Measurements from ENCODE around the gene PCYT2.
A peak's percentile ranks its signal among the peaks of the same experiment; 100 is the strongest.

The PCYT2 gene

DNA sequence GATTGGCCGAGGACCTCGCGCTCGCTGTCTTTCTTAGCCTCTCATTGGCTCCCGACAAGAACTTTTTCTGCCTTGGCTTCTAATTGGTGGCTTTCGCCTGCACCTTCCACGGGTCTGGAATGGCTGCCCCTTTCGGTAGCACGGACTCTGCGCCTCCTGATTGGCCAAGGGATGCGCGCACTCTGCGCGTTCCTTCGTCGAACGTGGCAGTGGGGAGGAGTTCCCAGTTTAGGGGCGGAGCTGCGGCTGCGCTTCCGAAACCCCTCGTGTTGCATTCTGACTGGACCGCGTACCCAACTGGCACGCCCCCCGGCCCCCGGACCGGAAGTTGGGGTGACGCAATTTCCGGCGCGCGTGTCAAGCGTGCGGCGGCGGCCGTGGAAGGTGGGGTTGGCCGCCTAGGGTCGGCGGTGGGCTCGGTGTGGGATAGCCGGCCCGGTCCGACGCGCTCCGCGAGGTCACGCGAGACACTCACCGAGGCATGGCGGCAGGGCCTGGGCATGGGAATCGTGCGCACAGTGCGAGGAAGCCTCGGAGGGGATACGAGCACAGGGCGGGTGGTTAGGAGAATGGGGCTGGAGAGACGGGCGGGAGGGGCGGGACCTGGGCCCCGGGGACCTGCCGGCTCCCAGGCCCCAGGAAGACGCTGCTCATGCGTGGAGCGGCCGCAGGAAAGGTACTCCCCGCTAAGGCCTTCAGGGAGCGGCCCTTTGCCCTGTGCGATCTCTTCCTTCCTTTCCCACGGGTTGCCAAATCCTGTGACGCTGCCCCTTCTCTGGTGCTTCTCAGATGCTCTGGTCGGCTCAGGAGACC lies 50.2 kb downstream of the PCYT2 start:
- peak; percentile 90 for ATAC-seq
- TF ChIP-seq ZC3H10 (CRISPR knock-in tag; IDR thresholded peaks at IDR 0.05) (peak; percentile 94; the same call in 1 of the 2 replicates), ZNF70 (CRISPR knock-in tag; IDR thresholded peaks at IDR 0.05) (peak; percentile 99), TOX (CRISPR knock-in tag; IDR thresholded peaks at IDR 0.05; ENCODE audit: borderline replicate concordance) (peak; percentile 95), ESRRG (CRISPR knock-in tag; IDR thresholded peaks at IDR 0.05) (peak; percentile 98), ZFP30 (CRISPR knock-in tag; IDR thresholded peaks at IDR 0.05) (peak; percentile 93), ZFP3 (CRISPR knock-in tag; IDR thresholded peaks at IDR 0.05) (peak; percentile 96), RARB (CRISPR knock-in tag; IDR thresholded peaks at IDR 0.05) (peak; percentile 98), TSHZ2 (CRISPR knock-in tag; IDR thresholded peaks at IDR 0.05) (peak; percentile 100), PATZ1 (CRISPR knock-in tag; IDR thresholded peaks at IDR 0.05; ENCODE audit: borderline replicate concordance) (peak; percentile 11; the same call in 1 of the 2 replicates), ZNF8 (CRISPR knock-in tag; IDR thresholded peaks at IDR 0.05) (peak; percentile 93), ARNTL (CRISPR knock-in tag; IDR thresholded peaks at IDR 0.05; ENCODE audit: borderline replicate concordance, low read depth) (peak; percentile 98), ISL1 (CRISPR knock-in tag; IDR thresholded peaks at IDR 0.05) (peak; percentile 73), ZNF565 (CRISPR knock-in tag; conservative IDR thresholded peaks at IDR 0.05; ENCODE audit: low read depth) (peak; percentile 100), CREB5 (CRISPR knock-in tag; IDR thresholded peaks at IDR 0.05; ENCODE audit: low read depth) (peak; percentile 91), OSR1 (CRISPR knock-in tag; IDR thresholded peaks at IDR 0.05) (peak; percentile 99), POU6F1 (CRISPR knock-in tag; IDR thresholded peaks at IDR 0.05; ENCODE audit: borderline replicate concordance, low read depth) (peak; percentile 95; the same call in 1 of the 2 replicates), TCF4 (CRISPR knock-in tag; IDR thresholded peaks at IDR 0.05; ENCODE audit: borderline replicate concordance) (no peak), PPARA (CRISPR knock-in tag; IDR thresholded peaks at IDR 0.05; ENCODE audit: borderline replicate concordance) (peak; percentile 100), GLIS3 (CRISPR knock-in tag; IDR thresholded peaks at IDR 0.05) (peak; percentile 99), BACH2 (CRISPR knock-in tag; IDR thresholded peaks at IDR 0.05; ENCODE audit: borderline replicate concordance) (peak; percentile 100), CSDC2 (CRISPR knock-in tag; IDR thresholded peaks at IDR 0.05) (peak; percentile 100), SNAI2 (CRISPR knock-in tag; IDR thresholded peaks at IDR 0.05) (peak; percentile 100)
- TF ChIP-seq, protein P1, sequence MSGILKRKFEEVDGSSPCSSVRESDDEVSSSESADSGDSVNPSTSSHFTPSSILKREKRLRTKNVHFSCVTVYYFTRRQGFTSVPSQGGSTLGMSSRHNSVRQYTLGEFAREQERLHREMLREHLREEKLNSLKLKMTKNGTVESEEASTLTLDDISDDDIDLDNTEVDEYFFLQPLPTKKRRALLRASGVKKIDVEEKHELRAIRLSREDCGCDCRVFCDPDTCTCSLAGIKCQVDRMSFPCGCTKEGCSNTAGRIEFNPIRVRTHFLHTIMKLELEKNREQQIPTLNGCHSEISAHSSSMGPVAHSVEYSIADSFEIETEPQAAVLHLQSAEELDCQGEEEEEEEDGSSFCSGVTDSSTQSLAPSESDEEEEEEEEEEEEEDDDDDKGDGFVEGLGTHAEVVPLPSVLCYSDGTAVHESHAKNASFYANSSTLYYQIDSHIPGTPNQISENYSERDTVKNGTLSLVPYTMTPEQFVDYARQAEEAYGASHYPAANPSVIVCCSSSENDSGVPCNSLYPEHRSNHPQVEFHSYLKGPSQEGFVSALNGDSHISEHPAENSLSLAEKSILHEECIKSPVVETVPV (CRISPR knock-in tag; IDR thresholded peaks at IDR 0.05): peak; percentile 92; the same call in 1 of the 2 replicates

Measured in SK-N-SH treated with all-trans-retinoic acid at 6 μM for 48 hours (cell line).